HG02885 (cell line): Measurements from ENCODE around the gene MSH5.
"Not testable (repeated sequence)": the region's sequence is repeated elsewhere in the genome, so short reads cannot be mapped to it uniquely, and the experiment has no call there.

Experiments
- ATAC-seq: cut with Tn5 transposase; IDR thresholded peaks from one replicate; pipeline ENCODE4 v1.9.1; 2021; ENCODE audit warnings: mild to moderate bottlenecking; ENCODE audit not compliant: unreplicated experiment, poor library complexity

MSH5 gene

DNA sequence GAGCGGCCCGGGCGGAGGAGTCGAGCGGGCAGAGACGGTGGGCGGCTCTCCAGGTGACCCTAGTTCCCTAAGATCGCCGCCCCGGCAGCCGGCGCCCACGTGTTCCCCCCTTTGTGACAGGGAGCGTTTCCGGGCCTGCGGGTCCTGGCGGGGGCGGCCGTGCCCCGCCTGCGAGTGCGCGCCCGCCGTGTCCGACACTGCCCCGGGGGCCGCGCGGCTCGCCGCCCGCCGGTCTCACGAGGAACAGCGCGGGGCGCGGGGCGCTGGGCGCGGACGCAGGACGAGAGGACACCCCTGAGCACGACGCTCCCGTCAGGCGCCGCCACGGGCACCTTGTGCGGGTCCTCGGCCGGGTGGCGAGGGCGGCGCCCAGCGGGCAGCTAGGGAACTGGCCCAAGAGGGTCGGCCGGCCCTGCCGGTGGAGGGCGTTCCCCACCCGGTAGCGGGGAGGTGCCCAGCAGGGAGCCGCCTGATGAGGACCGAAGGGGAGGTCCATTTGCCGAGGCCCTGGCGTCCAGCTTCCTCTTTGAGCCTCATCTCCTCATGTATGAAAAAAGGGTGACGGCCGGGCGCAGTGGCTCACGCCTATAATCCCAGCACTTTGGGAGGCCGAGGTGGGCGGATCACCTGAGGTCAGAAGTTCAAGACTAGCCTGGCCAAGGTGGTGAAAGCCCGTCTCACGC is 56.0 kb downstream of the MSH5 start, which contains the start of gene VARS1:
Gene VARS1, minus strand, starts transcription at position 137 of the 683 bp plus-strand sequence. CDS start 535 bp downstream, outside the sequence.
- ATAC-seq = peak; percentile 78

DNA sequence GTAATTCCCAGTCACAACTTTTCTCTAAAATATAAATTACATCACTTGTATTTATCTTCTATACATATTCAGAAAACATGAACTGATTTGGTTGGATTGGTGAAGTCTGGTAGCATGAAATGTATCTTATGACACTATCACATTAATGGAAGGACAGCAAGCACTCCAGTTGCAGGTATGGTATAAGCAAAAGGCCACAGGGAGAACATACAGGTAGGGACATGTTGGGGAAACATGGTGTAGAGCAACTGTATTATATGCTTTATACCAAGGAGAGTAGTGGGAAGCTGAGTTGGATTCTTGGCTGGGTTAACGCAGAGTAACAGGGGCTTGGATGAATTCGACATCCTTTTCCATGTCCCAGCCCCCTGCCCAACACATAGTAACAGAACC is 57.2 kb downstream of the MSH5 start:
- no peak for ATAC-seq

DNA sequence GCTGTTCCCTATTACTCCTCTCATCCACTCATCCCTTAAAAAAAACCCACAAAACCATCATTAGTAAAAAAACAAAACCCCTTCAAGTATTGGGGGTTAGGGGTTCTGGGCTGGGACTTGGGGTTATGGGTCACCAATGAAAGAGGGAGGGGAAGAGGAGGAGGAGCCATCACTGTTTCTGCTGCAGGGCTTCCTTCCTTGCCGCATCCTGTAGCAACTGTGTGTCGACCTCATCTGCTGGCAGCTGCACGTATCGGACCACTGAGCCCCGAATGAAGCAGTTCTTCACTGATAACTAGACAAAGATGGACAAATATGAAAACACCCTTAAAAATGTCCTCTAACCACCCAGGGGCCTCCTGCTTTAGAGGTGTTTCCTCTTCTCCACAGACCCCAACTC is 57.8 kb downstream of the MSH5 start:
- no peak for ATAC-seq

DNA sequence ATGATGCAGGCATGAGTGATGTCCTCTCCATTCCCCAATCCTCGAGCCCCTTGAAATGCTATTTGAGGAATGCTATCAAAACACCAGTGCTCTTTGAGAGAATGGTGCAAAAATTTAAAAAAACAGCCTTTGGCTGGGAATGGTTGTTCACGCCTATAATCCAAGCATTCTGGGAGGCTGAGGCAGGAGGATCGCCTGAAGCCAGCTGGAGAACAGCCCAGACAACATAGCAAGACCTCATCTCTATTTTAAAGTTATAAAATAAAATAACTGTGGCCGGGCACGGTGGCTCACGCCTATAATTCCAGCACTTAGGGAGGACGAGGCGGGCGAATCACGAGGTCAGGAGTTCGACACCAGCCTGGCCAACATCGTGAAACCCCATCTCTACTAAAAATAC is 60.0 kb downstream of the MSH5 start:
- no peak for ATAC-seq

DNA sequence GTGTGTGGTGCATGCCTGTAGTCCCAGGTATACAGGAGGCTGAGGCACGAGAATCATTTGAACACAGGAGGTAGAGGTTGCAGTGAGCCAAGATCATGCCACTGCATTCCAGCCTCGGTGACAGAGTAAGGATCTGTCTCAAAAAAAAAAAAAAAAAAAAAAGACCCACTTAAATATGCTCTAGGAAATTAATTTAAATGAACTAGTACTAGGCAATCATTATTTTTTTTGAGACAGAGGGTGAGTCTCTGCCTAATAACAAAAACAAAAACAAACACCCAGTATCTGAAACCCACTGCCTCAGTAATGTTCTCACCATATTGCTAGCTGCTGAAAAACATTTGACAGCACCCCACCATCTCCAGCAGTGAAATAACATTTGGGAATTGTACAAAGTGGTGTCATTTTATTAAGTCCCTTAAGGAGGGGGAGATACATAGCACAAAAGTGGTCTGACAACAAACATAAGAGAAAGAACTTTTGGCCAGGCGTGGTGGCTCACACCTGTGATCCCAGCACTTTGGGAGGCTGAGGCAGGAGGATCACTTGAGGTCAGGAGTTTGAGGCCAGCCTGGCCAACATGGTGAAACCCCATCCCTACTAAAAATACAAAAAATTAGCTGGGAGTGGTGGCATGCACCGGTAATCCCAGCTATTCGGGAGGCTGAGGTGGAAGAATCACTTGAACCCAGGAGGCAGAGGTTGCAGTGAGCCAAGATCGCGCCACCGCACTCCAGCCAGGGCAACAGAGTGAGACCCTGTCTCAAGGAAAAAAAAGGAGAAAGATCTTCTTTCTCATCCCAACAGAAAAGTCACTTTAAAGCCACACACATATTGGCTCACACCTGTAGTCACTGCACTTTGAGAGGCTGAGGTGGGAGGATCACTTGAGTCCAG is 61.5 kb downstream of the MSH5 start:
- ATAC-seq = not testable (repeated sequence)

DNA sequence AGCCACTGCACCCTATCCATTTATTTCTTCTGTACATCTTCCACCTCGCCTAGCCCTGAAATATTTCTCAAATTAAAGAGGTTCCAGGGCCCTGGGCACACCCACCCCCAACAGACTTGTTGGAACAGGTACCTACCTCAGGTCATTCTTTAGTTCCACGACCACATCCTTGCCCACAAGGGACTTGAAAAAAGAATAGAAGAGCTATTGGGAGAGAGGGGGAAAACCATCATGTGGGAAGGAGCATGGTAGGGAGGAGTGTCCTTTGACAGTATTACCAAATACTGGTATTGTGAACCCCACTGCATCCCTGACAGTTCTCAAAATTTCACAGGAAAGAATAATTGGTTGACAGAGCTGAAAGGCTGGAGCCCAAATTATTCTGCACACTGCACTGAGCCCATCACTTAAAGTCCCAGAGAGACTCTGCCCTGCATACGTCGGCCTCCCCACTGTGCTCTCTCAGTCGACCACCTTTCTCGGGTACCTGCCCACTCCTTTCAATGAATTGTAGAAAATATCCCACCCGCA is 66.2 kb downstream of the MSH5 start:
- peak; percentile 12 for ATAC-seq

DNA sequence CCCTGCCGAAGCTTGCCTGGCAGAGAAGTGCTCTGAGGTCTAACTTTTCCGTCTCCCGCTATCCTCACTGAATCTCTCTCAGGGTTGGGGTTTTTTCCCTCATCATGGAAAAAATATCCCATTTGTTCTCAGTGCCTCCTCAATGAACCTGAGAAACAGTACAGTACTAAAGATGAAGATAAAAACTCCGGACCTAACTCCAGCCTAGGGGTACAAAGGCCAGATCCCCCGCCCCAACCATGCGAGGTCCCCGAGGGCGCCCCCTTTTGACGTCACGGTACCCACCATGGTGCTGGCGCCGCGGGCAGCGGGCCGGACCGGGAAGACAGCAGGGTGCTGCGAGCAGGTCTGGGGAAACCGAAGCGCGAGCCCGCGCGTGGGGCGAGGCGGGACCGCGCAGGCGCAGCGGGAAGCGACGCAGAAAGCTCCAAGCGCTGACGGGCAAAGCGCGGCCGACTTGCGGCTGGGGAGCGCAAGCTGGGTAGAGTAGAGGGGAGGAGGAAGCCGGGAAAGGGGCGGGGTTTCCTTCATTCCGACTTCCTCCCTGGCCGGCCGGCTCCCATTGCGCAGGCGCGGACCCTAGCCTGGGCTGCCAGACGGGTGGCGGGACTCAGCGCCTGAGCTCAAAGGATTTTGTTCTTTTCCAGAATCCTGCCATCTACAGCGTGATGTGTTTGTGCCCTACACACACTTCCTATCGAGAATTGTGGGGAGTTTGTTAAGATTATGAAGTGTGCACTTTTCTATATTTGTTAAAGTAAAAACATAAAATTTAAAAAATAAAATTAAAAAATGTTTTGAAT is 66.9 kb downstream of the MSH5 start, which contains the start of gene LSM2:
Gene LSM2, minus strand, starts transcription at position 497 of the 803 bp plus-strand sequence. Its CDS starts 209 bp downstream, at position 288.
- peak; percentile 91 for ATAC-seq

DNA sequence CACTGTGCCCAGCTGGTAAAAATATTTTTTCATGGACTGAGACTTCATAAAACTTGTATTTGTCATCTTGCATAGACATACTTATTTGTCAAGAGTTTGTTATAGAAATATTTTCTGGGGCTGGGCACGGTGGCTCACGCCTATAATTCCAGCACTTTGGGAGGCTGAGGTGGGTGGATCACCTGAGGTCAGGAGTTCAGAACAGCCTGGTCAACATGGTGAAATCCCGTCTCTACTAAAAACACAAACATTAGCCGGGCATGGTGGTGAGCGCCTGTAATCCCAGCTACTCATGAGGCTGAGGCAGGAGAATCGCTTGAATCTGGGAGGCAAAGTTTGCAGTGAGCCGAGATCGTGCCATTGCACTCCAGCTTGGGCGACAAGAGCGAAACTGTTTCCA is 68.8 kb downstream of the MSH5 start:
- ATAC-seq = not testable (repeated sequence)

DNA sequence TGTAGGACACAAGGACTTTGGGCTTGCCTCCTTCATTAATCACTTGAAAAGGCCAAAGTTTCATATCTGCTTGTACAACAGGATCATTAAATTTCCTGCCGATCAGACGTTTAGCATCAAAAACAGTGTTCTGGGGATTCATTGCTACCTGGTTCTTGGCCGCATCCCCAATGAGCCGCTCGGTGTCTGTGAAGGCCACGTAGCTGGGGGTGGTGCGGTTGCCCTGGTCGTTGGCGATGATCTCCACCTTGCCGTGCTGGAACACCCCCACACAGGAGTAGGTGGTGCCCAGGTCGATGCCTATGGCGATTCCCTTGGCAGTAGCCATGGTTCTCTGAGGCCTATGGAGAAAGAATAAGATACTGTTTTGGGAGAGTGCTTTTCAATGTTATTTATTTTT is 71.8 kb downstream of the MSH5 start:
- no peak for ATAC-seq
